Measurements from ENCODE around the gene CDC26. TPM values are rescaled to one million over a fixed set of nuclear protein-coding genes. Genes with fewer than 3 reads are reported as not detected.
A peak's percentile ranks its signal among the peaks of the same experiment; 100 is the strongest.

CDC26 gene
- total RNA-seq, 4 donors from 2014 or later: 16.7 to 34.0 (median 28.3) TPM

DNA sequence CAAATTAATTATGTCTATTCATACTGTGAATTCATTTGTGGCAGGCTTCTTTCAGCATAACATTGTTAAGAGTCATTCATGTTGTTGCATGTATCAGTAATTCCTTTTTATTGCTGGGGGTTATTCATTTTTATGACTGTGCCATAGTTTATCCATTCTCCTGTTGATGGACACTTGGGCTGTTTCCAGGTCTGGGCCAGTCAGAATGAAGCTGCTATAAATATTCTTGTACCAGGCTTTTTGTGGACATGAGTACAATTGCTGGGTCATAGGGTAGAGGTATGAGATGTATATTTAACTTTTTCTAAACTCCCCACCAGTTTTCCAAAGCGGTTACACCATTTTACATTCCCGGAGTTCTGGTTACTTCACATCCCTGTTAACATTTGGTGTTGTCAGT, 13.7 kb upstream of the CDC26 start:
- Histone ChIP-seq H3K36me3 (peaks cover 0 to 98% of the 10 kb centered on the region in 2 donors), H3K27me3 (no peaks in the 10 kb centered on the region), H3K4me3 (no peak overlapping the region), H3K9me3 (no peaks in the 10 kb centered on the region), H3K4me1 (no peaks in the 10 kb centered on the region), H3K27ac (no peak overlapping the region)
- in situ Hi-C loops (cut with MboI; ENCODE audit: low sequenced_read_pairs in 4 of 4): no loop called here
- DNase-seq (no peak), ATAC-seq (no peak)
- intact Hi-C loops (cut with DNase I; ENCODE audit: low total_unique reads): loop anchor here (5.0 kb wide), 1 partner anchor 903 kb away; no protein-coding TSS in a partner anchor
- no peak for TF ChIP-seq POLR2A (IDR thresholded peaks at IDR 0.05)
- TF ChIP-seq, protein P1, sequence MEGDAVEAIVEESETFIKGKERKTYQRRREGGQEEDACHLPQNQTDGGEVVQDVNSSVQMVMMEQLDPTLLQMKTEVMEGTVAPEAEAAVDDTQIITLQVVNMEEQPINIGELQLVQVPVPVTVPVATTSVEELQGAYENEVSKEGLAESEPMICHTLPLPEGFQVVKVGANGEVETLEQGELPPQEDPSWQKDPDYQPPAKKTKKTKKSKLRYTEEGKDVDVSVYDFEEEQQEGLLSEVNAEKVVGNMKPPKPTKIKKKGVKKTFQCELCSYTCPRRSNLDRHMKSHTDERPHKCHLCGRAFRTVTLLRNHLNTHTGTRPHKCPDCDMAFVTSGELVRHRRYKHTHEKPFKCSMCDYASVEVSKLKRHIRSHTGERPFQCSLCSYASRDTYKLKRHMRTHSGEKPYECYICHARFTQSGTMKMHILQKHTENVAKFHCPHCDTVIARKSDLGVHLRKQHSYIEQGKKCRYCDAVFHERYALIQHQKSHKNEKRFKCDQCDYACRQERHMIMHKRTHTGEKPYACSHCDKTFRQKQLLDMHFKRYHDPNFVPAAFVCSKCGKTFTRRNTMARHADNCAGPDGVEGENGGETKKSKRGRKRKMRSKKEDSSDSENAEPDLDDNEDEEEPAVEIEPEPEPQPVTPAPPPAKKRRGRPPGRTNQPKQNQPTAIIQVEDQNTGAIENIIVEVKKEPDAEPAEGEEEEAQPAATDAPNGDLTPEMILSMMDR (IDR thresholded peaks at IDR 0.05 in 4 of 5, conservative IDR thresholded peaks at IDR 0.05 in 1 of 5): no peak

- peaks cover 3 to 6% of the 10 kb centered on the region in 2 donors for H3K4me1 ChIP-seq
- peaks cover 6 to 97% of the 10 kb centered on the region in 2 donors for H3K36me3 ChIP-seq
- in situ Hi-C loops (cut with MboI; ENCODE audit: low sequenced_read_pairs in 4 of 4) (no loop called here), intact Hi-C loops (cut with DNase I; ENCODE audit: low total_unique reads) (no loop called here)
- TF ChIP-seq POLR2A (IDR thresholded peaks at IDR 0.05): no peak
- TF ChIP-seq, protein P1 (IDR thresholded peaks at IDR 0.05 in 4 of 5, conservative IDR thresholded peaks at IDR 0.05 in 1 of 5): no peak
- H3K4me3 ChIP-seq: no peak overlapping the region
- H3K9me3 ChIP-seq: no peaks in the 10 kb centered on the region
- ATAC-seq (no peak), DNase-seq (no peak)
- no peaks in the 10 kb centered on the region for H3K27me3 ChIP-seq
- no peak overlapping the region for H3K27ac ChIP-seq
Measured at GRCh38 chr9:113281356-113281755, 6.0 kb upstream of the CDC26 start.

- H3K9me3 ChIP-seq: no peaks in the 10 kb centered on the region
- TF ChIP-seq POLR2A (IDR thresholded peaks at IDR 0.05): no peak
- TF ChIP-seq, protein P1 (IDR thresholded peaks at IDR 0.05 in 4 of 5, conservative IDR thresholded peaks at IDR 0.05 in 1 of 5): no peak
- no peak overlapping the region for H3K4me3 ChIP-seq
- in situ Hi-C loops (cut with MboI; ENCODE audit: low sequenced_read_pairs in 4 of 4) (loop anchor here in 3 of 4 donors (10.0 kb wide), 3 partner anchors 64 to 376 kb away; partner anchors contain the start of gene ALAD (in 2 of the 3)), intact Hi-C loops (cut with DNase I; ENCODE audit: low total_unique reads) (loop anchor here (5.0 to 10.0 kb wide), 3 partner anchors 167 to 1794 kb away; partner anchors contain the start of genes ECPAS and ZFP37)
- H3K27me3 ChIP-seq: no peaks in the 10 kb centered on the region
- no peak overlapping the region for H3K27ac ChIP-seq
- DNase-seq (no peak), ATAC-seq (no peak)
- H3K4me1 ChIP-seq: peaks cover 12 to 17% of the 10 kb centered on the region in 2 donors
- H3K36me3 ChIP-seq: peaks cover 6 to 71% of the 10 kb centered on the region in 2 donors
Measured at GRCh38 chr9:113278840-113279239, 3.5 kb upstream of the CDC26 start.

GRCh38 chr9:113274474-113275156, 757 bp downstream of the CDC26 start:
- ATAC-seq (peak; percentile 50 to 57), DNase-seq (no peak)
- peak overlapping the region; percentile 84 to 94 (median 93) for H3K27ac ChIP-seq
- H3K9me3 ChIP-seq: no peaks in the 10 kb centered on the region
- peaks cover 0 to 63% of the 10 kb centered on the region in 2 donors for H3K36me3 ChIP-seq
- no peak for TF ChIP-seq POLR2A (IDR thresholded peaks at IDR 0.05)
- TF ChIP-seq, protein P1 (IDR thresholded peaks at IDR 0.05 in 4 of 5, conservative IDR thresholded peaks at IDR 0.05 in 1 of 5): peak; percentile 64 to 77 (median 73)
- H3K4me3 ChIP-seq: peak overlapping the region; percentile 63 to 89 (median 82)
- no peaks in the 10 kb centered on the region for H3K27me3 ChIP-seq
- in situ Hi-C loops (cut with MboI; ENCODE audit: low sequenced_read_pairs in 4 of 4): loop anchor here in 3 of 4 donors (5.0 to 25.0 kb wide), 5 partner anchors 60 to 388 kb away; partner anchors contain the start of gene ALAD (in 2 of the 3)
- intact Hi-C loops (cut with DNase I; ENCODE audit: low total_unique reads): loop anchor here (1.0 to 10.0 kb wide), 10 partner anchors 53 to 1790 kb away; partner anchors contain the start of genes ALAD, C9orf43, ECPAS and FKBP15
- peaks cover 12 to 22% of the 10 kb centered on the region in 2 donors for H3K4me1 ChIP-seq
